AG10803 (cell line): Measurements from ENCODE around the gene DUT.

Experiments
- DNase-seq: peaks from one replicate; pipeline ENCODE4 v3.0.0; 2010; ENCODE audit warnings: low read depth
- H3K4me3 ChIP-seq: 2 replicates; pipeline ENCODE4 v1.5.1; 2011; ENCODE audit warnings: mild to moderate bottlenecking, low read length, control low read depth
- TF ChIP-seq, protein P1 (sequence below): conservative IDR thresholded peaks from 2 replicates; pipeline ENCODE4 v1.5.1; 2011; ENCODE audit warnings: mild to moderate bottlenecking, low read length, control low read depth, inconsistent platforms

Gene DUT

DNA sequence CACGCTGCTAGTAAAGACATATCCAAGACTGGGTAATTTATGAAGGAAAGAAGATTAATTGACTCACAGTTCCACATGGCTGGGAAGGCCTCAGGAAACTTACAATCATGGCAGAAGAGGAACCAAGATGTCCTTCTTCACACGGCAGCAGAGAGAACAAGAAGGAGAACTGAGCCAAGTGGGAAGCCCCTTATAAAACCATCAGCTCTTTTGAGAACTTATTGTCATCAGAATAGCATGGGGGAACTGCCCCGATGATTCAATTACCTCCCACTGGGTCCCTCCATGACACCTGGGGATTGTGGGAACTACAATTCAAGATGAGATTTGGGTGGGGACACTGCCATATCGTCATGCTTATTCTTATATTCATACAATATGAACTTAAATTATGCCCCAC is 49.0 kb downstream of the DUT start:
- TF ChIP-seq, protein P1, sequence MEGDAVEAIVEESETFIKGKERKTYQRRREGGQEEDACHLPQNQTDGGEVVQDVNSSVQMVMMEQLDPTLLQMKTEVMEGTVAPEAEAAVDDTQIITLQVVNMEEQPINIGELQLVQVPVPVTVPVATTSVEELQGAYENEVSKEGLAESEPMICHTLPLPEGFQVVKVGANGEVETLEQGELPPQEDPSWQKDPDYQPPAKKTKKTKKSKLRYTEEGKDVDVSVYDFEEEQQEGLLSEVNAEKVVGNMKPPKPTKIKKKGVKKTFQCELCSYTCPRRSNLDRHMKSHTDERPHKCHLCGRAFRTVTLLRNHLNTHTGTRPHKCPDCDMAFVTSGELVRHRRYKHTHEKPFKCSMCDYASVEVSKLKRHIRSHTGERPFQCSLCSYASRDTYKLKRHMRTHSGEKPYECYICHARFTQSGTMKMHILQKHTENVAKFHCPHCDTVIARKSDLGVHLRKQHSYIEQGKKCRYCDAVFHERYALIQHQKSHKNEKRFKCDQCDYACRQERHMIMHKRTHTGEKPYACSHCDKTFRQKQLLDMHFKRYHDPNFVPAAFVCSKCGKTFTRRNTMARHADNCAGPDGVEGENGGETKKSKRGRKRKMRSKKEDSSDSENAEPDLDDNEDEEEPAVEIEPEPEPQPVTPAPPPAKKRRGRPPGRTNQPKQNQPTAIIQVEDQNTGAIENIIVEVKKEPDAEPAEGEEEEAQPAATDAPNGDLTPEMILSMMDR, result no peak
- H3K4me3 ChIP-seq, result no peak overlapping the region
- no peak for DNase-seq

DNA sequence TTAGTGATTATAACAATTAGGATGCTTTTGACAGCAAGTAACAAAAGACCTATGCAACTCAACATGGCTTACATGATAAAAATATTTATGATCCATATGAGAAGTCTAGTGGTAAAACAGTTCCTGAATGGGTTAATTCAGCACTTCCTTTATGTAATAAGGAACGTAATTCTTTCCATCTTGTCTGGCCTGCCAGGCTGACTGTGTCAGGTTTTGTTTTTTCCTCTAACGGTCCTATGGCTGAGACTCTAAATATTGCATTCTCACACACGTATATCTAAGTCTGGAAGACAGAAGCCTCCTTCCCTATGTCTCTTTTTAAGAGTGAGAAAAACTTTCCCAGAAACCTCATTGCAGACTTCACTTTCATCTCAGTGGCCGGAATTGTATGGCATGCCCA is 50.6 kb downstream of the DUT start:
- no peak for DNase-seq
- TF ChIP-seq, protein P1, result no peak
- no peak overlapping the region for H3K4me3 ChIP-seq

- H3K4me3 ChIP-seq, result no peak overlapping the region
- no peak for DNase-seq
- TF ChIP-seq, protein P1, result no peak
Observed at GRCh38 chr15:48383031-48383430, 51.8 kb downstream of the DUT start.

DNA sequence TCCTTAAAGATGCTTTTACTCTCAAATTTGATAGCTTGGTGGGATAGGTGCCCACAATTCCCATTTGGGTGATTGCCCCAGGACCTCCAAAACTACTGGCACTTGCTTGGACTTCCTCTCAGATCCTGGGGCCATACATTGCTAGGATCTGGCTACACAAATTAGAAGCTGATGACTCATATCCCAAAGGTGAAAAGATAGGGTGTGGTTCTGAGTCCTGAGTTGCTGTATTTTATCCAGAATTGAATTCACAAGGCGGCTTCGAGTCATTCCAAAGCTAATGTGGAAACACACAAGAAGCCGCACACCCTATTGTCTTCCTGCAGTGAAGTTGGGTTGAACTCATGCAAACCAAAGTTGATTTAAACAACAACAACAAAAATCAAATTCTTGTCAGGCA is 53.4 kb downstream of the DUT start:
- TF ChIP-seq, protein P1, result no peak
- no peak for DNase-seq
- H3K4me3 ChIP-seq, result no peak overlapping the region

DNA sequence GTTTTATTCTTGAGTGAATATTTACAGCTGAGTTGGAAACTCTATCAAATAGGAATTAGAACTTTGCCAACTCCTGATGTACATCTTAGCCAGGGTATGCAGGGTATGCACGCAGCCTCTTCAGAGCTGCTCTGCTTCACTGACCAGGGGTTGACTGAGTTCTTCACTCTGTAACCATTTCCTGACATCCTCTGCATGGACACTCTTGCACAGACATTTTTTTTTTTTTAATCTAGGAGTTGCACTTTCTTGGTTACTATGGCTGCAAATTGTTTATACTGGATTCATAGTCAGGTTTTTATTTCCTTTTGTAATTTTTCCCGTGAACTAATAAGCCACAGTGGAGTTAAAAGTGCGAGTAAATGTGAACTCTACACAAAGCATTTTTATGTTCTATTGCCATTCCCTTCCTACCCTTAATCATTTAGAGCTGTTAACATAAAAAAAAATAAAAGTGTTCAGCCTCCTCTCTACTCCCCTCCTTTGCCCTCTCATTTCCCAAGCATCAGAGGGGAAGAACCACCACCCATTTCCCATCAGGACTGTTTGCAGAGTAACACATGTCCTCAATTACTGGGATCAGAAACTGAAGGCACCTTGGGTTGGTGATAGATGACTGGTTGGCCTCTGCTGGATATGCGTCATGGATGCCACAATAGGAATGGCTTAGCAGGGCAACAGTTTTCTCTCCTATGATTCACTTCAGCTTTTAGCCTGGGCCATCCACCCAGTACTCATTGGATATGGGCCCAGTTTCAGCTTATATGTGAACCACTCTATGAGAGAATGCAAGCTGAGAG is 54.0 kb downstream of the DUT start:
- no peak overlapping the region for H3K4me3 ChIP-seq
- TF ChIP-seq, protein P1, result no peak
- peak; percentile 100 for DNase-seq

- H3K4me3 ChIP-seq, result no peak overlapping the region
- TF ChIP-seq, protein P1, result no peak
- DNase-seq, result peak; percentile 88
Observed at GRCh38 chr15:48388016-48388851, 57.0 kb downstream of the DUT start.
